Measurements from ENCODE around the gene FCRLA. TPM values are rescaled to one million over a fixed set of nuclear protein-coding genes. Genes with fewer than 3 reads are reported as not detected.

The FCRLA gene
- polyA plus RNA-seq, 1 of the 3 experiments (the other 2 are of a cell fraction) = 0.13 TPM

DNA sequence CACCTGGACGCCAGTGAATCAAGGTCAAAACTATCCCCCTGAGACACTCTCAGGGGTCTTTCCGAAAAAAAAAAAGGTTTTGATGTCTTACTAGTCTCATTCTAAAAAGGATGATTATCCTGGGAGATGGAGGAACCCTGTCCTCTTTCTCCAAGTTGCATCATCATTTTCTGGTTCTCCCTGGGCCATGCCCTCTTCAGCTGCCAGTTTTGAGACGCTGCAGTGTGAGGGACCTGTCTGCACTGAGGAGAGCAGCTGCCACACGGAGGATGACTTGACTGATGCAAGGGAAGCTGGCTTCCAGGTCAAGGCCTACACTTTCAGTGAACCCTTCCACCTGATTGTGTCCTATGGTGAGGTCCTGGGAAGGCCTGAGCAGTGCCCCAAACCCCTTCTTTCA, 3.5 kb downstream of the FCRLA start:
- H3K9me2 ChIP-seq = no peaks in the 10 kb centered on the region
- peaks cover 0 to 4% of the 10 kb centered on the region in 2 experiments; a peak in 1 of 4 replicates for H3K4me1 ChIP-seq (ENCODE audit: control insufficient read depth in 1 of 2, insufficient read depth in 2 of 2, low read depth in 1 of 2, low read length in 1 of 2)
- TF ChIP-seq TCF12 (IDR thresholded peaks at IDR 0.05) (no peak), SIN3A (IDR thresholded peaks at IDR 0.05; ENCODE audit: borderline replicate concordance, low read depth, low read length) (no peak), FOXJ3 (CRISPR knock-in tag; IDR thresholded peaks at IDR 0.05) (no peak), EZH2phosphoT487 (IDR thresholded peaks at IDR 0.05; ENCODE audit: borderline replicate concordance, low read depth) (no peak), MXI1 (IDR thresholded peaks at IDR 0.05; ENCODE audit: low read depth, low read length) (no peak), TAF1 (IDR thresholded peaks at IDR 0.05; ENCODE audit: borderline replicate concordance, low read depth, low read length) (no peak), TEAD4 (IDR thresholded peaks at IDR 0.05; ENCODE audit: borderline replicate concordance, insufficient read depth) (no peak), YY1 (IDR thresholded peaks at IDR 0.05; ENCODE audit: low read depth) (no peak), SMC3 (IDR thresholded peaks at IDR 0.05; ENCODE audit: low read depth, low read length) (no peak), NRF1 (IDR thresholded peaks at IDR 0.05; ENCODE audit: low read depth, low read length) (no peak), GABPA (IDR thresholded peaks at IDR 0.05; ENCODE audit: low read depth) (no peak), RFX5 (IDR thresholded peaks at IDR 0.05; ENCODE audit: low read length) (no peak), FOSL2 (IDR thresholded peaks at IDR 0.05; ENCODE audit: borderline replicate concordance, low read depth) (no peak), MEF2A (IDR thresholded peaks at IDR 0.05; ENCODE audit: borderline replicate concordance, low read depth) (no peak), RAD21 (IDR thresholded peaks at IDR 0.05; ENCODE audit: low read length) (no peak)
- TF ChIP-seq, protein P1, sequence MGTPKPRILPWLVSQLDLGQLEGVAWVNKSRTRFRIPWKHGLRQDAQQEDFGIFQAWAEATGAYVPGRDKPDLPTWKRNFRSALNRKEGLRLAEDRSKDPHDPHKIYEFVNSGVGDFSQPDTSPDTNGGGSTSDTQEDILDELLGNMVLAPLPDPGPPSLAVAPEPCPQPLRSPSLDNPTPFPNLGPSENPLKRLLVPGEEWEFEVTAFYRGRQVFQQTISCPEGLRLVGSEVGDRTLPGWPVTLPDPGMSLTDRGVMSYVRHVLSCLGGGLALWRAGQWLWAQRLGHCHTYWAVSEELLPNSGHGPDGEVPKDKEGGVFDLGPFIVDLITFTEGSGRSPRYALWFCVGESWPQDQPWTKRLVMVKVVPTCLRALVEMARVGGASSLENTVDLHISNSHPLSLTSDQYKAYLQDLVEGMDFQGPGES (IDR thresholded peaks at IDR 0.05; ENCODE audit: low read depth, low read length) = no peak
- TF ChIP-seq, protein P2, sequence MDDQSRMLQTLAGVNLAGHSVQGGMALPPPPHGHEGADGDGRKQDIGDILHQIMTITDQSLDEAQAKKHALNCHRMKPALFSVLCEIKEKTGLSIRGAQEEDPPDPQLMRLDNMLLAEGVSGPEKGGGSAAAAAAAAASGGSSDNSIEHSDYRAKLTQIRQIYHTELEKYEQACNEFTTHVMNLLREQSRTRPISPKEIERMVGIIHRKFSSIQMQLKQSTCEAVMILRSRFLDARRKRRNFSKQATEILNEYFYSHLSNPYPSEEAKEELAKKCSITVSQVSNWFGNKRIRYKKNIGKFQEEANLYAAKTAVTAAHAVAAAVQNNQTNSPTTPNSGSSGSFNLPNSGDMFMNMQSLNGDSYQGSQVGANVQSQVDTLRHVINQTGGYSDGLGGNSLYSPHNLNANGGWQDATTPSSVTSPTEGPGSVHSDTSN (IDR thresholded peaks at IDR 0.05) = no peak
- TF ChIP-seq, protein P3, sequence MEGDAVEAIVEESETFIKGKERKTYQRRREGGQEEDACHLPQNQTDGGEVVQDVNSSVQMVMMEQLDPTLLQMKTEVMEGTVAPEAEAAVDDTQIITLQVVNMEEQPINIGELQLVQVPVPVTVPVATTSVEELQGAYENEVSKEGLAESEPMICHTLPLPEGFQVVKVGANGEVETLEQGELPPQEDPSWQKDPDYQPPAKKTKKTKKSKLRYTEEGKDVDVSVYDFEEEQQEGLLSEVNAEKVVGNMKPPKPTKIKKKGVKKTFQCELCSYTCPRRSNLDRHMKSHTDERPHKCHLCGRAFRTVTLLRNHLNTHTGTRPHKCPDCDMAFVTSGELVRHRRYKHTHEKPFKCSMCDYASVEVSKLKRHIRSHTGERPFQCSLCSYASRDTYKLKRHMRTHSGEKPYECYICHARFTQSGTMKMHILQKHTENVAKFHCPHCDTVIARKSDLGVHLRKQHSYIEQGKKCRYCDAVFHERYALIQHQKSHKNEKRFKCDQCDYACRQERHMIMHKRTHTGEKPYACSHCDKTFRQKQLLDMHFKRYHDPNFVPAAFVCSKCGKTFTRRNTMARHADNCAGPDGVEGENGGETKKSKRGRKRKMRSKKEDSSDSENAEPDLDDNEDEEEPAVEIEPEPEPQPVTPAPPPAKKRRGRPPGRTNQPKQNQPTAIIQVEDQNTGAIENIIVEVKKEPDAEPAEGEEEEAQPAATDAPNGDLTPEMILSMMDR (IDR thresholded peaks at IDR 0.05) = no peak
- TF ChIP-seq, protein P4, sequence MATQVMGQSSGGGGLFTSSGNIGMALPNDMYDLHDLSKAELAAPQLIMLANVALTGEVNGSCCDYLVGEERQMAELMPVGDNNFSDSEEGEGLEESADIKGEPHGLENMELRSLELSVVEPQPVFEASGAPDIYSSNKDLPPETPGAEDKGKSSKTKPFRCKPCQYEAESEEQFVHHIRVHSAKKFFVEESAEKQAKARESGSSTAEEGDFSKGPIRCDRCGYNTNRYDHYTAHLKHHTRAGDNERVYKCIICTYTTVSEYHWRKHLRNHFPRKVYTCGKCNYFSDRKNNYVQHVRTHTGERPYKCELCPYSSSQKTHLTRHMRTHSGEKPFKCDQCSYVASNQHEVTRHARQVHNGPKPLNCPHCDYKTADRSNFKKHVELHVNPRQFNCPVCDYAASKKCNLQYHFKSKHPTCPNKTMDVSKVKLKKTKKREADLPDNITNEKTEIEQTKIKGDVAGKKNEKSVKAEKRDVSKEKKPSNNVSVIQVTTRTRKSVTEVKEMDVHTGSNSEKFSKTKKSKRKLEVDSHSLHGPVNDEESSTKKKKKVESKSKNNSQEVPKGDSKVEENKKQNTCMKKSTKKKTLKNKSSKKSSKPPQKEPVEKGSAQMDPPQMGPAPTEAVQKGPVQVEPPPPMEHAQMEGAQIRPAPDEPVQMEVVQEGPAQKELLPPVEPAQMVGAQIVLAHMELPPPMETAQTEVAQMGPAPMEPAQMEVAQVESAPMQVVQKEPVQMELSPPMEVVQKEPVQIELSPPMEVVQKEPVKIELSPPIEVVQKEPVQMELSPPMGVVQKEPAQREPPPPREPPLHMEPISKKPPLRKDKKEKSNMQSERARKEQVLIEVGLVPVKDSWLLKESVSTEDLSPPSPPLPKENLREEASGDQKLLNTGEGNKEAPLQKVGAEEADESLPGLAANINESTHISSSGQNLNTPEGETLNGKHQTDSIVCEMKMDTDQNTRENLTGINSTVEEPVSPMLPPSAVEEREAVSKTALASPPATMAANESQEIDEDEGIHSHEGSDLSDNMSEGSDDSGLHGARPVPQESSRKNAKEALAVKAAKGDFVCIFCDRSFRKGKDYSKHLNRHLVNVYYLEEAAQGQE (IDR thresholded peaks at IDR 0.05; ENCODE audit: low read depth, low read length) = no peak
- TF ChIP-seq, protein P5, sequence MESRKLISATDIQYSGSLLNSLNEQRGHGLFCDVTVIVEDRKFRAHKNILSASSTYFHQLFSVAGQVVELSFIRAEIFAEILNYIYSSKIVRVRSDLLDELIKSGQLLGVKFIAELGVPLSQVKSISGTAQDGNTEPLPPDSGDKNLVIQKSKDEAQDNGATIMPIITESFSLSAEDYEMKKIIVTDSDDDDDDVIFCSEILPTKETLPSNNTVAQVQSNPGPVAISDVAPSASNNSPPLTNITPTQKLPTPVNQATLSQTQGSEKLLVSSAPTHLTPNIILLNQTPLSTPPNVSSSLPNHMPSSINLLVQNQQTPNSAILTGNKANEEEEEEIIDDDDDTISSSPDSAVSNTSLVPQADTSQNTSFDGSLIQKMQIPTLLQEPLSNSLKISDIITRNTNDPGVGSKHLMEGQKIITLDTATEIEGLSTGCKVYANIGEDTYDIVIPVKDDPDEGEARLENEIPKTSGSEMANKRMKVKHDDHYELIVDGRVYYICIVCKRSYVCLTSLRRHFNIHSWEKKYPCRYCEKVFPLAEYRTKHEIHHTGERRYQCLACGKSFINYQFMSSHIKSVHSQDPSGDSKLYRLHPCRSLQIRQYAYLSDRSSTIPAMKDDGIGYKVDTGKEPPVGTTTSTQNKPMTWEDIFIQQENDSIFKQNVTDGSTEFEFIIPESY (IDR thresholded peaks at IDR 0.05; ENCODE audit: borderline replicate concordance, low read depth) = no peak
- peaks cover 18% of the 10 kb centered on the region for H3F3A ChIP-seq (replicated peaks; ENCODE audit: insufficient read depth)
- H2AFZ ChIP-seq (ENCODE audit: low read depth) = no peak overlapping the region
- H3K9ac ChIP-seq = no peak overlapping the region
- CTCF ChIA-PET = no interaction called here
- WGBS (ENCODE audit: low lambda C conversion rate) = 29% methylated on average over 4 of the region's 4 CpGs
- no peaks in the 10 kb centered on the region for H3K79me2 ChIP-seq (ENCODE audit: insufficient read depth)
- H3K27me3 ChIP-seq (ENCODE audit: insufficient read depth) = no peaks in the 10 kb centered on the region
- POLR2A ChIA-PET = no interaction called here
- H3K4me3 ChIP-seq (ENCODE audit: low read depth in 2 of 2, low read length in 1 of 2) = no peak overlapping the region
- H3K4me2 ChIP-seq = no peak overlapping the region
- H3K27ac ChIP-seq (ENCODE audit: low read depth in 2 of 2, low read length in 1 of 2) = no peak overlapping the region
- no peaks in the 10 kb centered on the region for H3K36me3 ChIP-seq (replicated peaks in 1 of 2; ENCODE audit: control insufficient read depth in 1 of 2, insufficient read depth in 2 of 2, low read length in 1 of 2)
- no peak for DNase-seq
- H4K20me1 ChIP-seq (ENCODE audit: insufficient read depth) = no peaks in the 10 kb centered on the region
- H3K9me3 ChIP-seq = no peaks in the 10 kb centered on the region

Measured in SK-N-SH (cell line).